NCI-H1417 treated with DMSO at 0.1 percent for 48 hours (cell line): ENCODE results near the gene ENTPD6.

Source experiments
- DNase-seq: peaks from one replicate; lab custom pipeline; 2025; lab: John Stamatoyannopoulos, UW

ENTPD6 gene

DNA sequence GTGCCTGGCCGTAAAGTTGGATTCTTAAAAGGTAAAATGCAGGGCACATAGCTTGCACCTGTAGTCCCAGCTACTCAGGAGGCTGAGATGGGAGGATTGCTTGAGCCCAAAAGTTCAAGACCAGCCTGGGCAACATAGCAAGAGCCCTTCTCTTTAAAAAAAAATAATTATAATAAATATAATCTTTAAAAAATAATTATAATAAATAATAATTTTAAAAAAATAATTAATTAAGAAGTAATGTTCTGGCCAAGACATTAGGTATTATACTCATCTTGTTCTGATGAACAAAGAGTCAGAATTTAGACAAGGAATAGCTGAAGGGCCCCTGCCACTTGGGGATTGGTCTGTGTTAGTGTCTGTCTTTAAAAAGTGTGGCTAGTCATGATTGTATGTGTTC is 13.9 kb downstream of the ENTPD6 start:
- no peak for DNase-seq

DNA sequence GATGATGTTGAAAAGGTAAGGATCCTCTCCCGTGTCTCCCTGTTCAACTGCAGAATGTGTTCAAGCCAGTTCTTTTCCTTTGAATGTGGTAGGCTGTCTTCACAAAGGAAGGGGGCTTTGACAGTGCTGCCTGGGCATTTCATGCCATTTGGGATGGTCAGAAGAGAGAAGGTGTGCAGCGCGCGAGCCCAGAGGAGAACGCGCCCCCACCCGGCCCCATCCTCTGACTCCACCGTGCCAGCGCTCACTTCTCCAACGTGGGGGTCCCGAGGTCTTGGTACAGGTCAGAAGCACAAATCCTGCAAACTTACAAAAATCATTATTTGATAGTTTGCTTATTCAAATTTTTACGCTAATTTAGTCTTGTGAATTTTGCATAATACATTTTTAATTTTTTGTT is 14.4 kb downstream of the ENTPD6 start:
- DNase-seq = no peak

GRCh38 chr20:25211273-25211672 is 15.8 kb downstream of the ENTPD6 start:
- DNase-seq = no peak

DNA sequence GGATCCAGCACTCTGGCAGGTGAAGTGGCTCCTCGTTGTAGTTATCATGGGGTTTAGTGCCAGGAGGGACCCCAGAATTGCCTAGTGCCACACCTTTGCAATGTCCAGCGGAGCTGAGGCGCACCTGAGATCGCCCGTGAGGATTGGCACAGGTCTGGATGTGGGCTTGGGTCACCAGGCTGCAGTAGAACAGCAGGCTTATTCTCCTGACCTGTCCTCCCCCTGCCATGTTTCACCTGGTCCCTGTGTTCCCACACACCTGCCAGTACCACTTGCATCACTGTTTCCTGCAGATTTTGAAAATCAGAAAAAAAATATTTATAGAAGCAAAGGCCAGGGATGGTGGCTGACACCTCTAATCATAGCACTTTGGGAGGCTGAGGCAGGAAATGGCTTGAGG is 16.7 kb downstream of the ENTPD6 start:
- DNase-seq = no peak

DNA sequence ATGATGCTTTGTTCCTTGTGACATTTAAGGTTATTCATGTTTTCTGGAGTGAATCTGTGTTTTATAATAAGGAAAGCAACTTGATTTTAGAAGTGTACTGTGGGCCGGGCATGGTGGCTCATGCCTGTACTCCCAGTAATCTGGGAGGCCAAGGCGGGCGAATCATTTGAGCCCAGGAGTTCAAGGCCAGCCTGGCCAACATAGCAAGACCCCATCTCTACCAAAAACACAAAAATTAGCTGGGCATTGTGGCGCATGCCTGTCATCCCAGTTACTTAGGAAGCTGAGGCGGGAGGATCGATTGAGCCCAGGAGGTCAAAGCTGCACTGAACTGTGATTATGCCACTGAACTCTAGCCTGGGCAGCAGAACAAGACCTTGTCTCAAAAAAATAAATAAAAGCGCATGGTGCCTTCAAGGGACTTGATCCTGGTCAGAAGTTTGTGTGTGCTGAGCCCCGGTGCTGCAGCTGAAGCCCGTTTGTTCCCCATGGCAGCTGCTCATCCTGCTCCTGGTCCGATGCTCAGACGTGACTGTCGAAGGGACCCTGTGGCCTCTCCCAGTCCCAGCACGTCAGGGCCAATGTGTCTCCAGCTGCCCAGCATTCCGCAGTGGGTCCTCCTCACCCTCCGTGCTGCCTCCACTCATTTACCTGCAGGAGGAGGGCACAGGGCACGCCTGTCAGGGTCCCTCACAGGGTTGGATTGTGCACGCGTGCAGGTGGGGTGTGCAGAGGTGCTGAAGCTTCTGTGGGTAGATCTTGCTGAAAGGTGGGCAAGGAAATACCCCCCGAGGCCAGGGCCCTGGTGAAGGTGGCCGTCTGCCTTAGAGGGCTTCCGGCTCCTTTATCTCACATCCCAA is 18.3 kb downstream of the ENTPD6 start:
- no peak for DNase-seq

- DNase-seq = no peak
Measured at GRCh38 chr20:25214426-25214790, 18.9 kb downstream of the ENTPD6 start.

DNA sequence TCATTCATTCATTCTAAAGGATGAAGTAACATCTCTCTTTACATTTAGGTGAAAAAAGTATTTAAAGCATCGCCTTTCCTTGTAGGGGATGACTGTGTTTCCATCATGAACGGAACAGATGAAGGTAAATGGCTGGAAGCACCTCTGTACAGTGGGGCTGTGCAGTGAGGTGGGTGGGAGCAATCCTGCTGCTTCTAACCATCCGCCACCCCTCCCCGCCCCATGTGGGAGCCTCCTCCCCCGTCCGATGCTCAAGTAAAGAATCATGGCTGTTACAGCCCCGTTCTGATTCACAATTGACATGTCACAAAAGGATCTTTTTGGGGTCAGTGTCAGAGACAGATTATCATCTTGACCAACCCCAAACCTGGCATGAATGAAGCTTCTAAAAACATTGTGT is 19.3 kb downstream of the ENTPD6 start:
- DNase-seq = no peak

- DNase-seq = no peak
Measured at GRCh38 chr20:25215521-25215920, 20.0 kb downstream of the ENTPD6 start.

DNA sequence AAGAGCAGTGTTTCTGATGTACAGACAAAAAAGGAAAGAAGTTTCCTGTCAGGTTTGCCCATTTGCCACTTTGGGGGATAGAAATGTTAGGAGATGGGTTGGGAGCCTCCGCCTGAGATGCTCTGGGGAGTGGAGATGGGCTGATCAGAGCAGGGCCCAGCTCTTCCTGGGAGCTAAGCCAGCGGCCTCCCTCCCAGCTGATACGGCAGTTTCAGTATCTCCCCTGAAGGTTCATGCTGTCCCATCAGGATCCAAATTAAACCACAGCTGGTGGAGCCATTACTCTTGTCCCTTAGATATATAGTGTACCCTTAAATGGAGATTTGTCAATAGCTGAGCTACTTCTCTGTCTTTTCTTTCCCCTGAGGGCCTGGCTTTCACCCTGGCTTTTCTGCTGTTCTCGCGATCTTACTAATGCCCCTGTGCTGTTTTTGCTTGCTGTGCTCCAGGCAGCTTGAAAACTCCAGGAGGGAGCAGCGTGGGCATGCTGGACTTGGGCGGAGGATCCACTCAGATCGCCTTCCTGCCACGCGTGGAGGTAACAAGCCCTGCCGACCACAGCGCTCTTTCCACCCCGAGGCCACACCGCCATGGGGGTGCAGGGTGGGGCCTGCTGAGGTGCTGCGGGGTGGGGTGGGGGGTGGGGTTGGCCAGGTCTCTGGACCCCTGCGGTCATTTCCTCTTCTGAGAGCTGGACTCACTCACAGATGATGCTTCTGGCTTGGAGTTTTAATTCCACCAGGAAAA is 20.9 kb downstream of the ENTPD6 start:
- DNase-seq = no peak

DNA sequence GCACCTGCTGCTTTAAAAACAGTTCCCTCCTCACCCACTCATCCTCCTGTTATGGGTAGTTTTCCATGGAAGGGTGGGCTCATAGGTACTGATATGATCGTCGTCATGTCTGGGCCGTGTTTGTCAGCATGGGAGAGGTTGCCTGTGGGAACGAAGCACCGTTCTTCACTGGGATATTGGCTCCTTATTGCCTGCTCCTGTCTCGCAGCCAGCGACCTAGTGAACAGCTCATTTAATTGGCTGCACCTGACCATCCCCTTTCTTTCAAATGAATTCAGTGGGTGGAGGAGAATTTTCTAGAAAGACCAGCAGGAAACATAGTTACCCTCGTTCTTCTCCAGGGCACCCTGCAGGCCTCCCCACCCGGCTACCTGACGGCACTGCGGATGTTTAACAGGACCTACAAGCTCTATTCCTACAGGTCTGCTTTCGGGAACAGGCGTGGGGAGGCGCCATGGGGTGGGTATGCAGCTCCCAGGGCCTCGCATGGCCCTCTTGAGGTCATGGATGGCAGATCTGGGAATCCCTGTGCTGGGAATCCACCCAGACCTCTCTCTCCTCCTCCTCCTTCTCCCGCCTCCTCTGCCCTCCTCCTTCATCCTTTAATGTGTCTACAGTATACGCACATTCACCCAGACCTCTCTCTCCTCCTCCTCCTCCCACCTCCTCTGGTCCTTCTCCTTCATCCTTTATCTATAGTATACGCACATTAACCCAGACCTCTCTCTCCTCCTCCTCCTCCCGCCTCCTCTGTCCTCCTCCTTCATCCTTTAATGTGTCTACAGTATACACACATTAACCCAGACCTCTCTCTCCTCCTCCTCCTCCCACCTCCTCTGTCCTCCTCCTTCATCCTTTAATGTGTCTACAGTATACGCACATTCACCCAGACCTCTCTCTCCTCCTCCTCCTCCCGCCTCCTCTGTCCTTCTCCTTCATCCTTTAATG is 21.9 kb downstream of the ENTPD6 start:
- no peak for DNase-seq

DNA sequence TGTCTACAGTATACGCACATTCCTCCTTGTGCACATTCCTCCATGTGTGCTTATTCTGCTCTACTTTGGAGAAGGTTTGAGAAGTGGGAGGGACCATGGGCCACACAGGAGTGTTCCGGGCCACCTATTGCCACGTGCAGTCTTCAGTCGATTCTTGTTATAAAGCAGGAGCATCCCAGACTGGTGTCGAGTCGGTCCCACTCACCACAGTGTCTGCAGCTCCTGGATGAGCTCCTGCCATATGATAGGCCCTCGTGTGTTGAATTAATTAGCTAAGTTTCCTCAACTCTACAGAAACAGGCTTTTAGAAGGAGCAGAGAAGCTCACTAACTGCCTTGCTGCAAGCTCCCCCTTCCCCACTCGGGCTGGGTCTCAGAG is 22.6 kb downstream of the ENTPD6 start:
- DNase-seq = no peak

- no peak for DNase-seq
Measured at GRCh38 chr20:25218492-25218891, 23.0 kb downstream of the ENTPD6 start.

DNA sequence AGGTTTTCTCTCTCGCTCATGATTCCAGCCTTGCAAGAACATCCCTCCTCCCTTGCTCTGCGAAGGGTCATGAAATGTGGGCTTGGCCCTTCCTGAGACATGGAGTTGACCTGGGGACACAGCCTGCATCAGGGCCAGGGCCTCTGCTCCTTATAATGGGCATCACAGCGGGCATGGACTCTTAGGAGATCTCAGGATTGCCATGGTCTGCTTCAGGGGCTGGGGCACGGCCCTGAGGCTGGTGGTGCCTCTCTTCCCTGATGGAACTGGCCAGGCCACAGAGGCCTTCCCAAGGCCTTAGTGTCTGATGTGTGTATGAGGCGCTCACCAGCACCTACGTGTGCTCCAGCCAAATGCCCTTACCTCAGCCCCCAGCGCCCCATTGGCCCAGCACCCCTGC is 23.9 kb downstream of the ENTPD6 start:
- DNase-seq = no peak

- no peak for DNase-seq
Measured at GRCh38 chr20:25220021-25220730, 24.7 kb downstream of the ENTPD6 start.

DNA sequence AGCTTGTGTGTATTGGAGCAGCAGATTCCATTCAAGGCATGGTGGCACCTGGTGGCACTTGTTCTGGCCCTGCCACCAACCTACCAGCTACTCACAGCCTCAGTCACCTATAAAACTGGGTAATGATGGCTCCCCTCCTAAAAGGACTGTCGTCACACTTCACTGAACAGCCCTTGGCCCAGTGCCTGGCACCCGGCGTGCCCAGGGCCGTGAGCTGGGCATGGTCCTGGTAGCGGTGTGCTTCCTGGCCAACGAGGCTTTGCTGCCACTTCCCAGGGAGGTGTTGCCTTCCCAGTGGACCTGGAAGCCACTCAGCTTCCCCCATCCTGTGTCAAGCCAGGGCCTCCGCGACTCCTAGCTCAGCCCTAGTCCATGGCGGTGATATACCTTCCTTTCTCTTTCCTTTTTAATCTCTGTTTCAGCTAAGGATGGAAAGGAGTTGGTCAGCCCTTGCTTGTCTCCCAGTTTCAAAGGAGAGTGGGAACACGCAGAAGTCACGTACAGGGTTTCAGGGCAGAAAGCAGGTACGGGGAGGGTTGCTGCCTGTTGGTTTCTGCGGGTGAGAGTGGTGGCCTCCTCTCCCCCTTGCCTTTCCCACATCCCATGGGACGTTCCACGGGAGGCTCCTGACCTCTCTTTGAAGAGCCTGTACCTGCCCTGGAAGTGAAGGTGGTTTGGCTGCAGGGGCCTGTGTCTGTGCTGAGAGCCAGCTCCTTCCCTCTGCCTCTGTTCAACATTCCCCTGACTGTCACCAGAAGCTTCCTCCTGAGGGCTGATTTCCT is 25.5 kb downstream of the ENTPD6 start:
- no peak for DNase-seq

DNA sequence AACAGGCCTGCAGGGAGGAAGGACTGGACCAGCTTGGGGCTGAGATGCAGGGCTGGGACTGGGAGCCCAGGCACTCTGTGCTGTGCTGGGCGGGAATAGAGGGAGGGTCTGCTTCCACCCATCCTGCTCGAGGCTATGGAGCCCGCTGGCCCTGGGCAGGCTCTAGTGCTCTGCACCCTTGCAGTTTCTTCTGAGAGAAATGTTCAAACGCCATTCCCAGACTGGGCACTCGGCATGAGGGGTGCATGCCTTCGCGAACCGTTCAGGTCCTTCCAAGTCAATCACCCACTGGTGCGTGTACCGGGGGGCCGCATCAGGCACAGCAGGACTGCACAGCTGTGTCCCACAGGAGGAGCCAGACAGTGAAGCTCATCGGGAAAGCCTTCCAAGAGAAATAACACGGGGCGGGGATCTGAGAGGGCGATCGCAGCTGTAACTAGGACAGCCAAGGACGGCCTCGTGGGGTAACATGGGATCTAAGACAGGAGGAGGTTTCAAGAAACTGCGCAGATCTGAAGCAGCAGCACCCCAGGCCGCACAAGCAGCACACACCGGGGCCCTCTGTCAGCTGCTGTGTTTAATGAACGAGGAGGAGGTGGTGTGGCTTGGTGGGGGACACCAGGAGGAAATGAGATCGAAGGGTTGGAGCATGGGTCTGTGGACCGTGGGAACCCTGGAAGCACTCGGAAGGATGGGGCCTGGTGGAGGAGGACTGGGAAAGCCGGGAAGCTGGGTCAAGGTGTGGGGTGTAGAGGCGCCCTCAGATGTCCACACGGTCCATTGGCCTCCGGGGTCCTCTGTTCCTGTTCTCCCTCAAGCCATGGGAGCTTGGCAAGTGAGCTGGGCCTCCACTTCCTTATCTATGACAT is 26.3 kb downstream of the ENTPD6 start:
- no peak for DNase-seq

GRCh38 chr20:25222461-25223178 is 27.1 kb downstream of the ENTPD6 start:
- DNase-seq = no peak

DNA sequence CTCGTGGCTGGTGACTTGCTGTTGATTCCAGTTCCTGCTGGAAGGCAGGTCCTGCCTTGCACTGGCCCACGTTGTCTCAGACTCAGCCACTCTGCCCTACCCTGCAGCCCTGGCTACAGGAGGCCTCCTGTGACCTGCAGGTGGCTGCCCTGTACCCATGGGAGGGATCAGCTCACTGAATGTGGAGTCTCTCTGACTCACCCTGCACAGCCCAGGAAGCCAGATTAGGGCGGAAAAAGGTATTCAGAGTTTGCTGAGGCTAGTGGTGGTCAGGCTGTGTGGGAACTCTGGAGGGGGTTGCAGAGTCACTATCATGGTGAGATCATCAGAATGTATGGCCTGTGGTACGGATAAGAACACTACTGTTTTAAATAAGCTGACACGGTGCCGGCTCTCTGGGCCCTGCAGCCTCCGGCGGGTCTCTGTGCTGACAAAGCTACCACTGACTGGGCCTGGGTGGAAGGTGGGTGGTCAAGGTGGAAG is 27.7 kb downstream of the ENTPD6 start:
- DNase-seq = no peak
